Measurements from ENCODE around the gene C4orf33.

DNA sequence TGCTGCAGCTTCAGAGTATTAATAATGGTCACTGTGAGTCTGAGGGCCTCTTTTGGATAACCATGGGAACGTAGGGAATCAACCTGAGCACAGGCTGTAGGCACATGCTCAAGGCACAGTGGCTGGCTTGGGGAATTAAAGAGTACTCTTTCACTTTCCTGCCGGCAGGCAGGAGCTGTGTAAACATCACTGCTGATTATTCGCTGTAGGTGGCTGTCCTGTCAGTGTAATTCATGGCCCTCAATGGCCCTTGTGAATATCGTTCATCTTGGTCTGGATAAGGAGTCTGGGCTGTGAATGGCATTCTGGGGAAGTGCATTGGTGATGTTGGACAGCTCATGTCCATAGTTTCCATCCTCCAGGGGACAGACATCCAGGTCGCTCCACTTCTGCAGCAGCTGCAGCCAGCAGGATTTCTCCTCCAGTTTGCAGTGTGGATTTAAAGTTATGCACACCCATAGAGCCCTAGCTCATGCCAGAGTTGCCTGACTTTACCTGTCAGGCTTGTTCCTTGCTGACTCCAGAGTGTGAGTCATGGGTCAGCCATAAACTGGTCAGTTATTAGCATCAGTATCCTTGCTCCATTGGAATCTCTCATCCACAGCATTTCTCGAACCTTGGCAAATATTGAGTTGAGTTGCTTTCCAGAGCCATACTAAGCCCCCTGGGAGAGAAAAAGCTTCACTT is 43.0 kb downstream of the C4orf33 start:
- TF ChIP-seq, protein P1, sequence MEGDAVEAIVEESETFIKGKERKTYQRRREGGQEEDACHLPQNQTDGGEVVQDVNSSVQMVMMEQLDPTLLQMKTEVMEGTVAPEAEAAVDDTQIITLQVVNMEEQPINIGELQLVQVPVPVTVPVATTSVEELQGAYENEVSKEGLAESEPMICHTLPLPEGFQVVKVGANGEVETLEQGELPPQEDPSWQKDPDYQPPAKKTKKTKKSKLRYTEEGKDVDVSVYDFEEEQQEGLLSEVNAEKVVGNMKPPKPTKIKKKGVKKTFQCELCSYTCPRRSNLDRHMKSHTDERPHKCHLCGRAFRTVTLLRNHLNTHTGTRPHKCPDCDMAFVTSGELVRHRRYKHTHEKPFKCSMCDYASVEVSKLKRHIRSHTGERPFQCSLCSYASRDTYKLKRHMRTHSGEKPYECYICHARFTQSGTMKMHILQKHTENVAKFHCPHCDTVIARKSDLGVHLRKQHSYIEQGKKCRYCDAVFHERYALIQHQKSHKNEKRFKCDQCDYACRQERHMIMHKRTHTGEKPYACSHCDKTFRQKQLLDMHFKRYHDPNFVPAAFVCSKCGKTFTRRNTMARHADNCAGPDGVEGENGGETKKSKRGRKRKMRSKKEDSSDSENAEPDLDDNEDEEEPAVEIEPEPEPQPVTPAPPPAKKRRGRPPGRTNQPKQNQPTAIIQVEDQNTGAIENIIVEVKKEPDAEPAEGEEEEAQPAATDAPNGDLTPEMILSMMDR (IDR thresholded peaks at IDR 0.05; ENCODE audit: poor library complexity, severe bottlenecking) = no peak
- TF ChIP-seq, protein P2, sequence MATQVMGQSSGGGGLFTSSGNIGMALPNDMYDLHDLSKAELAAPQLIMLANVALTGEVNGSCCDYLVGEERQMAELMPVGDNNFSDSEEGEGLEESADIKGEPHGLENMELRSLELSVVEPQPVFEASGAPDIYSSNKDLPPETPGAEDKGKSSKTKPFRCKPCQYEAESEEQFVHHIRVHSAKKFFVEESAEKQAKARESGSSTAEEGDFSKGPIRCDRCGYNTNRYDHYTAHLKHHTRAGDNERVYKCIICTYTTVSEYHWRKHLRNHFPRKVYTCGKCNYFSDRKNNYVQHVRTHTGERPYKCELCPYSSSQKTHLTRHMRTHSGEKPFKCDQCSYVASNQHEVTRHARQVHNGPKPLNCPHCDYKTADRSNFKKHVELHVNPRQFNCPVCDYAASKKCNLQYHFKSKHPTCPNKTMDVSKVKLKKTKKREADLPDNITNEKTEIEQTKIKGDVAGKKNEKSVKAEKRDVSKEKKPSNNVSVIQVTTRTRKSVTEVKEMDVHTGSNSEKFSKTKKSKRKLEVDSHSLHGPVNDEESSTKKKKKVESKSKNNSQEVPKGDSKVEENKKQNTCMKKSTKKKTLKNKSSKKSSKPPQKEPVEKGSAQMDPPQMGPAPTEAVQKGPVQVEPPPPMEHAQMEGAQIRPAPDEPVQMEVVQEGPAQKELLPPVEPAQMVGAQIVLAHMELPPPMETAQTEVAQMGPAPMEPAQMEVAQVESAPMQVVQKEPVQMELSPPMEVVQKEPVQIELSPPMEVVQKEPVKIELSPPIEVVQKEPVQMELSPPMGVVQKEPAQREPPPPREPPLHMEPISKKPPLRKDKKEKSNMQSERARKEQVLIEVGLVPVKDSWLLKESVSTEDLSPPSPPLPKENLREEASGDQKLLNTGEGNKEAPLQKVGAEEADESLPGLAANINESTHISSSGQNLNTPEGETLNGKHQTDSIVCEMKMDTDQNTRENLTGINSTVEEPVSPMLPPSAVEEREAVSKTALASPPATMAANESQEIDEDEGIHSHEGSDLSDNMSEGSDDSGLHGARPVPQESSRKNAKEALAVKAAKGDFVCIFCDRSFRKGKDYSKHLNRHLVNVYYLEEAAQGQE (IDR thresholded peaks at IDR 0.05; ENCODE audit: borderline replicate concordance) = no peak
